Stromal cell of bone marrow (primary cell): ENCODE data around the gene SHMT1.
"Not testable (repeated sequence)": the region's sequence is repeated elsewhere in the genome, so short reads cannot be mapped to it uniquely, and the experiment has no call there.

Experiments used
- DNase-seq: peaks from one replicate; pipeline ENCODE4 v3.0.0-alpha.2; 2012; ENCODE audit warnings: low read depth

The SHMT1 gene

DNA sequence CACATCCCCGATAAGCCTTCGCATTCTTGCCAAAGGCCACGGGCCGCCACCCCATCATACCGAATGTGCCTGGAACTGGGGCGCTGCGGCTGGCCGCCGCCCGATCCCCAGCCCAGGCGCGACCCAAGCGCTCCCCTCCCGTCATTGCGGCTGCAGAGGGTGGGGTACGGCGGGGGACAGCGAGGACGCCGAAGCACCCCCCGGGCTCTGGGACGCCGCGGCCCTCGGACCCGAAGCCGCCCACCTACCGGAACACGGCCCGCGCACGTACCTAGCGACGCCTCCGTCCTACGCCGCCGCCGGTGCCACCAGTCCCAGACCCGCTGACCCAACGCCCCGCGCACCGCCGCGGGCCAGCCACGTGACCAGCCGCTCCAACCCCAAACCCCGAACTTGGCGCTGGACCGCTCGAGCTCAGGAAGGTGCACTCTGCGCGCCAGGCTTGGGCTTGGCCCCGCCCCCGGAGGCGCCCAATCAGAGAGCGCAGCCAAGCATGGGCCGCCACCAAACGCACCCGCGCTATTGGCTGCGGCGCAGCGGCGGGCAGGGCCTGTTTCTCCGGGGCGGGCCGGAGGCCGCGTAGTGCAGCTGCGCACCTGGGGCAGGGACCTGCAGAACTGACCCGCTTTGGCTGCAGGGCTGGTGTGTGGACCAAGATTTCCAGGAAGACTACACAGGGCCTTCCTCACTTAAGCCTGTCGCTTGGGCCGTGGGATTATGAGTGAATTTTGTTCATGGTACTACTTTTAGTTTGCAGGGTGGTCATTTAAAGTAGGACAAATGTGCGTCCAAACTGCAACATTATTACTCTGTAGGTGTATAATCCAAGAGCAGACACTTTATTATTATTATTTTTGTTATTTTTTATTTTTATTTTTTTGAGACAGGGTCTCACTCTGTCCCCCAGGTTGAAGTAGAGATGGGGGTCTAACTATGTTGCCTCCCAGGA lies at the start of gene SHMT1:
SHMT1 (minus strand) TSS at position 450 of the 949 bp plus-strand sequence. CDS start 7,569 bp downstream, outside the sequence.
- peak; percentile 75 for DNase-seq

DNA sequence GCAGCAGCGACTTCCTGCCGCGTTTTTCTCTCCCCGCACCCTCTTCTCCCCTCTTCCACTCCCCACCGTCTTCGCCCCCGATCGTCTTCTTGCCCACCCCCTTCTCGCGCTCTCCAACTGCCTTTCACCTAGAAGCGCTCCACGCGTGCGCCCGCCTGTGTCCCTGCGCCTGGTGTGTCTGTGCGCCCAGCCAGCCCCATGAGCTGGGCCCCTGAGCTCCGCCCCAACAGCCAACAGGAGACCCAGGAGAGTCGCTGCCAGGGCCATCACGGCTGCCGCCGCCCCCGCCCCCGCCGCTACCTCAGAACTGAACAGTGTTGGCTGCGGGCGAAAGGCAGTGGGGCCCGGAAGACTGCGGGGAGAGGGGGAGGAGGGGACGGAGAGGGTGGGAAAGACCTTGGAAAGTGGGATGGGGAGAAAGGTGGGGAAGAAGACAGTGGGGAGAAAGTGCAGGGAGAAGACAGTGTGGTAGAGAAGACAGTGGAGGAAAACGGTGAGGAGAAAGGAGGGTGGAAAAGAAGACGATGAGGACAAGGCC lies 48.7 kb upstream of the SHMT1 start:
- DNase-seq, result not testable (repeated sequence)

DNA sequence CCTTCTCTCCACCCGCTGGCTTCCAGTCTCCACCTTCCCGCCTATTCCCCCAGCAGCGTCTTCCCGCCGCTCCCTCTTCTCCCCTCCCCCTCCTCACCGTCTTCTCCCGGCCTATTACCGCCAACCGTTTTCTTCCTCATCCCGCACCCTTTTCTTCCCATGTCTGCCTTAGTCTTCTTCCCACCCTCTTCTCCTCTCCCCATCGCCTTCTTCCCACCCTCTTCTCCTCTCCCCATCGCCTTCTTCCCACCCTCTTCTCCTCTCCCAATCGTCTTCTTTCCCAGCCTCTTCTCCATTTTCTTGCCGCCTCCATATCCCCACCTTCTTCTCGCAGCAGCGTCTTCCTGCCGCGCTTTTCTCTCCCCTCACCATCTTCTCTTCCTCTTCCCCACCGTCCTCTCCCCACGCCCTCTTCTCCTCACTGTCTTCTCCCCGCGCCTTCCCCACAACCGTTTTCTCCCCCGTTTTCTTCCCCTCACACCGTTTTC lies 48.1 kb upstream of the SHMT1 start:
- DNase-seq, result peak; percentile 13

DNA sequence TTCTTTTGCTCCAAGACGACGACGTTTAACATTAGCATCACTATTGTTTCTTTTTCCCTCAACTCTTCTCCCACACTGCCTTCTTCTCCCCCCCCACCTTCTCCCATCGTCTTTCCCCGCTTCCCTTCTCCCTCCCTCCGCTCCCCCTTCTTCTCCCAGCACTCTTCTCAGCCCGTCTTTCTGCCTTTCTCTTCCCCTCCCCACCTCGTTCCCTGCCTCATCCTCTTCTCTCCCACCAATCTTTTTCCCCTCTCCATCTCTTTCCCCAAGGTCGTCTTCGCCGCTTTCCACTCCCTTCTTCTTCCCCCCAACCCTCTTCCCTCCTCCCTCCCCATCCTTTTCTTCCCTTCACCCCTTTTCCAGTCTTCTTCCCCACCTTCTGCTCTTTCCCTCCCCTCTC lies 47.4 kb upstream of the SHMT1 start:
- DNase-seq, result not testable (repeated sequence)

DNA sequence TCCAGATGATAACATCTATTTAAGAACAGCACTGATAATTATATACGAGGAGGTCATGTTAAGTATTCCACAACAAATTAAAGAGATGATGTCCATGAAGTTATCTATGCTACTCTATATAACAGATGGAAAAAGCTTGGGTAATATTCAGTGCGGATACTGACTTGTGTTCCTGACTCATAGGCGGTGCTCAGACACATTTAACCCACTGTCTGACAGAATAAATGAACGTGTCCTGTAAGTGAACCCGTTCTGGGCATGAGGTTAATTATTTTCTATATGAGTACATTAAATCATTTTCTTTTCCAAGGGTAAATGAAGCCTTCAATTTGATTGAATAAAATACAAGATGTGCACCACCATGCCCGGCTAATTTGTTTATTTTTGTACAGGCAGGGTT lies 46.0 kb upstream of the SHMT1 start:
- DNase-seq, result not testable (repeated sequence)

DNA sequence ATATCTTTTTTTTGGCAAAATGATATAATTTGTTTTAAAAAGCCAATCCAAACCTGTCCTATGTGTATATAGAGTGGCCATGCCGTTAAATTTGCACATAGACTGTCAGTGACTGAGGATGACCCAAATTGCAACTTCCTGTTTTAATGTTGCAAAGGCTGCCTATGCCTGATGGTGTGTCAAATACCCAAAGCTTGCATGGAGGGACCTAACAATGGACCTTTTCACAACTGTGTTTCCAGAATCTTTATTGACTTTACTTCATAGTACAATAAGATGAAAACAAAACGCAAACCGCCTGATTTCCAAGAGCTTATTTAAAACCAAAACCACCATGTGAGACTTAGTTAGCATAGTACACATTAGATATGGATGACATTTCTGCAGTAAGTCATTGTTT lies 45.6 kb upstream of the SHMT1 start:
- DNase-seq, result not testable (repeated sequence)

DNA sequence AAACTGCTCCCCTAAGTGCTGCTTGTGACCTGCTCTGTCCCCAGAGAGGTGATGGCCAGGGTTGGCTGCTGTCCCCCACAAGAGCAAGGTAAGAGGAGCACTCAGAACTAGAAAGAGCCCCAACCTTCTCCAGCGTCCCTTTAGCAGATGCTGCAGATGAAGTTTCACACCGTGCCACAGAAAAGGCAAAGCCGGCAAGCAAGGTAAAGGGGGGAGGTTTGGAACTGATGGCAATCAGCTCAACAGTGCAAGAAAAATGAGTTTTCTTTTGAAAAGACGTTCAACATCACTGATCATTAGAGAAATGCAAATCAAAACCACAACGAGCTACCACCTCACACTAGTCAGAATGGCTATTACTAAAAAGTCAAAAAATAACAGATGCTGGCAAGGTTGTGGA lies 40.3 kb upstream of the SHMT1 start:
- DNase-seq, result not testable (repeated sequence)

DNA sequence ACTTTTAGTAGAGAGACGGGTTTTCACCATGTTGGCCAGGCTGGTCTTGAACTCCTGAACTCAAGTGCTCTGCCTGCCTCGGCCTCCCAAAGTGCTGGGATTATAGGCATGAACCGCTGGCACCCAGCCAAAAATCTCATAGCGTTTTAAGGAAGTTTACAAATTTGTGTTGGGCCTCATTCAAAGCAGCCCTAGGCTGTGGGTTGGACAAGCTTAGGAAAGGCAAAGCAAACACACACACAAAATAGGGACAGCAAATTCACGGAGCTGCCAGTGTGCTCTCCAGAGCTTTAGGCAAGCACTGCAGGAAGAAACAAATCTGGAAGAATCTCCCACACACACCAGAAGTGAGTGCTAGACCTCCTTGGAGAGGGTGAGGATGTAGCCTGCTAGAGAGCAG lies 39.8 kb upstream of the SHMT1 start:
- DNase-seq, result not testable (repeated sequence)

DNA sequence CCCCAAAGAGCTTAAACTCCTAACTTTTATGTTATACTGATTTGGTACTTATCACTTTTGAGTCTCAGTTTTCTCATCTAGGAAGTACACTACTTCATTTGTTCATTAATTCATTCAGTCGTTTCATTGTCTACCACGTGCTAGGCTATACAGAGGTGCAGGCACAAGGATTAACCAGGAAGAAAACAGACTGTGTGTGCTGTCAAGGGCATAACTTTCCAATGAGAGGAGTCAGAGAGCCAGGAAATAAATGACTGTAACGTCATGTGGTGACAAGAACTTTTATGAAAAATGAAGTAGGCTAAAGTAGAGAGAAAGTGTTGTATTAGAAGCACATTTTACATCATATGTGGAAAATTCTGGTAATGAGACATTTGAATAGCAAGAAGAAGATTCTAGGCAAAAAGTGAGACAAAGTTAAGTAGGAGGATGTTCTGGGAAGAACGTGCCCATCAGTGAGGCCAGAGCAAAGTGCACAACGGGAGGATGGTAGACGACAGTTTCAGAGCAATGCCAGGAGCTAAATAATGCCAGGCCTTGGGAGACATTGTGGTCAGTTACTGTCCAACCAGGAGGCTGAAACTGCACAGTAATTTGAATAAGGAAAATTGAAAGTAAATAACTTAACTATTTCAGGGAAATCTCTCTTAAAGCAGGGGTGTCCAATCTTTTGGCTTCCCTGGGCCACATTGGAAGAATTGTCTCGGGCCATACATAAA lies 38.7 kb upstream of the SHMT1 start:
- DNase-seq, result not testable (repeated sequence)

DNA sequence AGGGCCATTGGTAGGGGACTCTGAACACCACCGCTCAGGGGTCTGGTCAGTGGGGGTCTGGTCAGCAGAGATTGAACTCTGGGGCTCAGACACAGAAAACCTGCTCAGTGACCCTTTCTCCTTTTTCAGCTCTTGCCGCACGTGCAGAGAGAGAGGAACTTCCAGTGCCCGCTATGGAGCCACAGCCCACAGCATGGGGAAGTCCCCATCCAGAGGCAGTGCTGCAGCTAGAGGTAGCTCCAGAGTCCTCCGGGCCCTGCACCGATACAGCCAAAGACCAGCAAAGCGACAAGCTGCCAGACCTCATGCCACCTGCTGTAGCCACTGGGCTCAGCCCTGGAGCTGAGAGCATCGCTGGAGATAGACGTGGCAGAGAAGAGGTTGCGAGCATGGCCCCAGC lies 25.4 kb upstream of the SHMT1 start:
- DNase-seq, result not testable (repeated sequence)

DNA sequence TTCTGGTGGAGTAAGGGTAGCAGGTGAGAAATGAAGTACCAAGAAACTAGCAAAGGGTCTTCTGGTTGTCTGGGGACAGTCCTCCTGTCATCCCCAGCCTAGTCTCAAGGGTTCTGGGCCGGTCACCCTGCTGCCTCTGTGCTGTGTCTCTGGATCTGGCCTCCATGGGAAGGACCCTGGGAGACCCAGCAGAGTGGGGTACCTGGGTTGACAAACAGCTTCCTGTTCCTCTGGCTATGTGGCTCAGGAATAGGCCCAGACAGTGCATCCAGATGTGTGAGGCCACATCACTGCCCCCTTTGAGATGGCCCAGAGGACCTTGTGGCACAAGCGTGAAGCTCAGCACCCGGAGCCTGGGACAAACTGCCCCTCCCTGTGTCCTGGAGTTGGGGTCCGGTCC lies 24.9 kb upstream of the SHMT1 start:
- DNase-seq, result not testable (repeated sequence)

DNA sequence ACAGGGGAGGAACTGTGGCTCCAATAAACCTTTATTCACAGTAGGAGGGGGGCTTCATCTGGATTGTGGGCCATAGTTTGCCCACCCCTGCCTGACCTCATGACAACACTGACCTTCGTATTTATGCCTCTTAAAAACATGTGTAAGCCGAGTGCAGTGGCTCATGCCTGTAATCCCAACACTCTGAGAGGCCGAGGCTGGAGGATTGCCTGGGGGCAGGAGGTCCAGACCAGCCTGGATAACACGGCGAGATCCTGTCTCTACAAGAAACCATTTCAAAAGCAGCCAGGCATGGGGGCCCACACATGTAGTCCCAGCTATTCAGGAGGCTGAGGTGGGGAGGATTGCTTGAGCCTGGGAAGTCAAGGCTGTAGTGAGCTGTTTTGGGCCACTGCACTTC lies 24.2 kb upstream of the SHMT1 start:
- DNase-seq, result not testable (repeated sequence)

DNA sequence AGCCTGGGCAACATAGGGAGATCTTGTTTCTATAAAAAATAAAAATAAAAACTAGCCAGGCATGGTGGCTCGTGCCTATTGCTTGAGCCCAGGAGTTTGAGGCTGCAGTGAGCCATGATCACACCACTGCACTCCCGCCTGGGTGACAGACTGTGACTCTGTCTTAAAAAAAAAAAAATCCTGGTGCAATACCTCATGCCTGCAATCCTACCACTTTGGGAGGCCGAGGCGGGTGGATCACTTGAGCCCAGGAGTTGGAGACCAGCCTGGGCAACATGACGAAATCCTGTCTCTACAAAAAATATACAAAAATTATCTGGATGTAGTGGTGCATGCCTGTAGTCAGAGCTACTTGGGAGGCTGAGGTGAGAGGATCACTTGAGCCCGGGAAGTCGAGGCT lies 20.9 kb upstream of the SHMT1 start:
- DNase-seq, result not testable (repeated sequence)

DNA sequence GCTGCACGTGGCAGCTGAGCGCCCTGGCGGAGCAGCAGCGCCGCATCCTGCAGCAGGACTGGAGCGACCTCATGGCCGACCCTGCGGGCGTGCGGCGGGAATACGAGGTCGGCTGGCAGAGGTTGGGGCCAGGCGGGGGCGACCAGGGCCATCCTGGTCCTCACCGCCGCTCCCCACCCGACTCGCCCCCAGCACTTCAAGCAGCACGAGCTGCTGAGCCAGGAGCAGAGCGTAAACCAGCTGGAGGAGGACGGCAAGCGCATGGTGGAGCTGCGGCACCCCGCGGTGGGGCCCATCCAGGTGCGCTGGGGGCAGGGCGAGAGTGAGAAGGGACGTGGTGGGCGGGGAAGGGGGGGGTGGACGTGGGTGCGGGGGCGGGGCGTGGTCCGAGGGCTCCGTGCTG lies 19.7 kb upstream of the SHMT1 start:
- not testable (repeated sequence) for DNase-seq

DNA sequence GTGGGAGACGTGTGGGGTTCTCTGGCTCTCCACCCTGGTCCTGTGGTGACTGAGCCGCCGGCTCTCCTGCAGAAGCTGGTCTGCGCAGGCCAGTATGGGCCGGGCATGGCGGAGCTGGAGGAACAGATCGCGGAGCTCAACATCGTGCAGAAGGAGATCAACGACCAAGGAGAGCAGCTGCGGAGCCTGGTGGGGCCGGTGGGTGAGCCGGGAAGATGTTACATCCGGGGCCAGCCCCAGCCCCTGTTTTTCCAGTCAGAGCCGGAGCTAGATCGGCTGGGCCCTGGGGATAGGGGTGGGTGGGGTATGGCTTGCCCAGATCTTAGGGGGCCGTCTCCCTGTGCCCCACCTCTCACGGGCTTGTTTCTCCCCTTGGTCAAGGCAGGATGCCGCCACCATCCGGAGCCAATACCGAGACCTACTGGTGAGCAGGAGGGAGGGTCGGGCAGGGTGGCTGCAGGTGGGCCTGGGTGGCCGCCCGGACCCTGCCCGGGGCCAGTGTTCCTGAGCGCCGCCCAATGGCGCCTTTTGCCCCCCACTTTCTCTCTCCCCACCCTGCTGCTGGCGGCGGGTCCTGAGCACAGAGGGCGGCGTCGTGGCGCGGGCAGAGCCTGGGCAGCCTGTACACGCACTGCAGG lies 19.2 kb upstream of the SHMT1 start:
- DNase-seq, result no peak

DNA sequence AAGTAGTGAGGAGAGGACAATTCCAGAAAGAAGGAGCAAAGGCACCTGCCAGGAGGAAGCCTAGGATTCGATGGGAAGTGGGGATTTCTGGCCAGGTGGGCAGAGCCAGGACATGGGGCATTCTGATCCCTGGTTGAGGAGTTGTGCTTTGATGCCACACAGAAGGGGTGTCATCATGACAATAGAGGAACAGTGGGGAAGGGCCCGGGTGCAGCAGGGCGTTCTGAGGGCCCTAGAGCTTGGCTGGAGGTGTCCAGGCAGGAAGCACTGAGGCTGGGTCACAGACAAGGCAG lies 18.5 kb upstream of the SHMT1 start:
- DNase-seq, result no peak

DNA sequence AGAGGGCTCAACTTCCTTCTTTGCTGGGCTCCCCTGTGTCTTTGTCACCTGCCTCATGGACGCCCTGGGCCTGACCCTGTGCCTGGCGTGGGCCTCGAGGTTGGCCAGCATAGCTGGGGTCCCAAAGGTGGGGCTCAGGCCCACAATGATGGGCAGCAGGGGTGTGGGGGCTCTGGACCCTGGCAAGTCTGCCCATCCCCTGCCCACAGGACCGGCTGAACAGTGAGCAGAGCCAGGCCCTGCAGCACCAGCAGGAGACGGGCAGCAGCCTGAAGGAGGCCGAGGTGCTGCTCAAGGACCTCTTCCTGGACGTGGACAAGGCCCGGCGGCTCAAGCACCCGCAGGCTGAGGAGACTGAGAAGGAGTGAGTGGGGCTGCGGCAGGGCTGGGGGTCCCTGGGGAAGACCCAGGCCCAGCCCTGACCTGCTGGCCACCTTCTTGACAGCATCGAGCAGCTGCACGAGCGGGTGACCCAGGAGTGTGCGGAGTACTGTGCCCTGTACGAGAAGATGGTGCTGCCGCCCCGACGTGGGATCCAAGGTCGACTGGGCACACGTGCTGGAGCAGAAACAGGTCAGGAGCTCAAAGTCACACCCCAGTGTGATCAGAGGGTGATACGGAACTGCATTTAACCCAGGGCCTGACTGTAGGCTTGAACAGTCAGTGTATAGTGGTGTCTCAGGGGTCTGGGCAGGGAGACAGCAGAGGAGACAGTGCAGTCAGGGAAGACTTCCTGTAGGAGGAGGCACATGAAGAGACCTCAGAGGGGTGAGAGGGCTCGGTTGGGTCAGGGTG lies 18.0 kb upstream of the SHMT1 start:
- DNase-seq, result no peak

DNA sequence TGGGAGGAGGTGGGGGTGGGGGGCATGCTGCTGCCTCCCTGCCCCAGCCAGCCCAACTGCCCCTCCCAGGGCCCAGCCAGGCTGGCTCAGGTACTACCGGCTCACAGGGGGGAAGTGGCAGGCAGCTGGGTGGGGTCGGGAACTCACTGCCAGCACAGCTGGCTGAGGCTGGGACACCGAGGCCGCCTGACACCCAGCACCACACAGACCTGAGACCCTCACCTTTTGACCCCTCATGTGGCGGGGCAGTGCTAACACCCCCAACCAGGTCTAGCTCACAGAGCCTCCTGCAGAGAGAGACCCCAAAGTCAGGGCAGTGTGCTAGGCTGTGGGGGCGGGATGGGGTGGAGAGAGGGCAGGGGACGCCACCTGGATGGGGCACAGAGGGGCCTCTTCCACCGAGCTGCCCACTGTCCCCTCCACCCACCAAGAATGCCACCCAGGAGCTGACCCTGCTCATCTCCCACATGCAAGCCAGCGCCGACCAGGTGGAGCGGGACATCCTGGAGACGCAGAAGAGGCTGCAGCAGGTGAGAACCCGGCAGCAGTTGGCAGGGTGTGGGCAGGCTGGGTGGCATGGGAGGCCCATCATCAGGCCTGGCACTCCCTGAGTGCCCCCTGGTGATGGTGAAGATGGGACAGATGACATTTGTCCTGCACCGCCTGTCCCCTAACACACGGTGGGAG lies 17.3 kb upstream of the SHMT1 start:
- no peak for DNase-seq

DNA sequence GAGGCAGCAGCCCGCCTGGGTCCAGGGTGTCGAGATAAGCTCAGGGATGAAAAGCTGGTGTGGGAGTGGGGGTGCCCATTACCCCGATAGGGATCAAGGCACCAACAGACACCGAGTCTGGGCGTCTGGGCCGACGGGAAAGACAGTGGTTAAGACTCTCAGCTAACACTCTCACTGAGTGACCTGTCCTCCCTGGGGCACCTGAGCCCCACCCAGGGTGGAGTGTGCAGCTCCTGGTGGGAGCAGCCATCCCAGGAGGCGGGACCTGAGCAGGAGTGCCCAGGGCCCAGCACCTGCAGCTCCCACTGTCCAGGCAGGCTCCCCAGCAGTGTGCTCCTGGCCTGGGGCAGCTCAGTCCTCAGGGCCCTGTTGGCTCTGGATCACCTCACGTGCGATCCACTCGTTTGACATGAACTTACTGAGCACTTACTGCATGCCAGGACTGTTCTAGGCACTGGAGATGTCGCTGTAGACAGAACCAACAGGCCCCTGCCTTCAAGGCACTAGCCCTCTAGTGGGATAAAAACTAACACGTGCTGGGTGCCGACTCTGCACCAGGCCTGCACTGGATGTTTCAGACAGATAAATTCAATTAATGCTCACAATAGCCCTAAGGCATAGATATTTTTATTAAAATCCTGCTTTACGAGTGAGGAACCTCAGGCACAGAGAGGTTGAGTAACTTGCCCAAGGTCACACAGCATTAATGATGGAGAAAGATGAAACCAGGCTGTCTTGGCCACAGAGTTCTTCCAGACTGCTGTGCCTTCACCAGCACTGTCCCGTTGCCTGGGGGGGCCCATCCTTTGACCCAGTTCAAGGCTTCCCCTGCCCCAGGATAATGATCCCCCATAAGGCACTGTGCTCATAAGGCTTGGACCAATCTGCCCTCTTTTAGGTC lies 16.1 kb upstream of the SHMT1 start:
- no peak for DNase-seq

DNA sequence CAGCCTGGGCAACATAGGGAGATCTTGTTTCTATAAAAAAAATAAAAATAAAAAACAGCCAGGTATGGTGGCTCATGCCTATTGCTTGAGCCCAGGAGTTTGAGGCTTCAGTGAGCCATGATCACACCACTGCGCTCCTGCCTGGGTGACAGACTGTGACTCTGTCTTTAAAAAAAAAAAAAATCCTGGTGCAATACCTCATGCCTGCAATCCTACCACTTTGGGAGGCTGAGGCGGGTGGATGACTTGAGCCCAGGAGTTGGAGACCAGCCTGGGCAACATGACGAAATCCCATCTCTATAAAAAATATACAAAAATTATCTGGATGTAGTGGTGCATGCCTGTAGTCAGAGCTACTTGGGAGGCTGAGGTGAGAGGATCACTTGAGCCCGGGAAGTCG lies 15.3 kb upstream of the SHMT1 start:
- not testable (repeated sequence) for DNase-seq
